Fibroblast of villous mesenchyme (primary cell): Measurements from ENCODE around the gene GALNT10. TPM values are rescaled to one million over a fixed set of nuclear protein-coding genes. Genes with fewer than 3 reads are reported as not detected.
A peak's percentile ranks its signal among the peaks of the same experiment; 100 is the strongest.

Source experiments
- DNase-seq: peaks from one replicate; pipeline ENCODE4 v3.0.0-alpha.2; 2010; ENCODE audit warnings: low read depth
- H3K4me3 ChIP-seq: 2 replicates; pipeline ENCODE4 v1.5.1; 2011; ENCODE audit warnings: low read depth, mild to moderate bottlenecking, low read length
- total RNA-seq: library from RNA; depleted of rRNA; stranded (reverse); fragments of >200 nt; gene quantifications from 2 replicates; pipeline ENCODE4 v1.2.3, GENCODE V29; 2012
- TF ChIP-seq, protein P1 (sequence below): IDR thresholded peaks from 2 replicates; pipeline ENCODE4 v1.5.1; 2012; ENCODE audit warnings: low read depth, mild to moderate bottlenecking, low read length; ENCODE audit not compliant: insufficient read depth

GALNT10 gene
- total RNA-seq, 1 donor: 40.6 TPM

DNA sequence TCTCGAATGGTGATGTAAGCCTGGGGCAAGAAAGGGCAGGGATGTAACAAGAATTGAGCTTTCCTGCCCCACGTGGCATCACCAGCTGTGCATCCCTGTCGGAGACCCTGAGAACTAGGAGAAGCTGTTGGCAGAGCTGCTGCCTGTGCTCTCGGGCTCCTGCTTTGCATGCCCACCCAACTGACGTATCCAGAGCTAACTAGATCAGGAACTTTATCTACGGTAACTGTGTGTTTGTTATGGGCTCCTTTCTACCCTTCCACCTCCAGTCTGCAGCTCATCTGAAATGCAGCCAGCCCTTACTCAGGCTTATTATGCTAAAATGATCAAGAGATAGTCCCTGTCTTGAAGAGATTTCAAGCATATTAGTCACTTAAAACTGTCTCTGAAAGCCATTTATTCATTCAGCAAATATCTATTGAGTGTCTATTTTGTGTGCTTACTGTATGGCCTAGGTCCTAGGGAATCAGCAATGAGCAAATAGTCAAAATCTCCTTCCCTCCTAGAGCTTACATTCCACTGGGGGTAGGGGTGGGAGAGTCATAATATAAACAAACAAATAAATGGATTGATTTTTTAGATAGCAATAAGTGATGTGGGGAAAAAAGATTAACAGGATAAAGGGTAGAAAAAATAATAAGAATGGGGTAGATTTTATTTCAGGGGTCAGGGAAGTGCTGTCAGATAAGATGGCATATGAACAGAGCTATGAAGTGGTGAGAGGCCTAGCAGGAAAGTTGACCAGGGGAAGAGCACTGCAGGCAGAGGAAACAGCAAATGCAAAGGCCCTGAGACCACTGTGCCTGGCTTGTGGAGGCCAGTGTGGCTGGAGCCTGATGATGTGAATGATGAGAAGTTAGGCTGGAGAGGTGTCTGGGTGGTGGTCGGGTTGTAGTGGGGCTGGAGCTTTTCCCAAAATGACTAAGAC, 118.2 kb downstream of the GALNT10 start:
- peak; percentile 42 for DNase-seq
- no peak overlapping the region for H3K4me3 ChIP-seq
- TF ChIP-seq, protein P1, sequence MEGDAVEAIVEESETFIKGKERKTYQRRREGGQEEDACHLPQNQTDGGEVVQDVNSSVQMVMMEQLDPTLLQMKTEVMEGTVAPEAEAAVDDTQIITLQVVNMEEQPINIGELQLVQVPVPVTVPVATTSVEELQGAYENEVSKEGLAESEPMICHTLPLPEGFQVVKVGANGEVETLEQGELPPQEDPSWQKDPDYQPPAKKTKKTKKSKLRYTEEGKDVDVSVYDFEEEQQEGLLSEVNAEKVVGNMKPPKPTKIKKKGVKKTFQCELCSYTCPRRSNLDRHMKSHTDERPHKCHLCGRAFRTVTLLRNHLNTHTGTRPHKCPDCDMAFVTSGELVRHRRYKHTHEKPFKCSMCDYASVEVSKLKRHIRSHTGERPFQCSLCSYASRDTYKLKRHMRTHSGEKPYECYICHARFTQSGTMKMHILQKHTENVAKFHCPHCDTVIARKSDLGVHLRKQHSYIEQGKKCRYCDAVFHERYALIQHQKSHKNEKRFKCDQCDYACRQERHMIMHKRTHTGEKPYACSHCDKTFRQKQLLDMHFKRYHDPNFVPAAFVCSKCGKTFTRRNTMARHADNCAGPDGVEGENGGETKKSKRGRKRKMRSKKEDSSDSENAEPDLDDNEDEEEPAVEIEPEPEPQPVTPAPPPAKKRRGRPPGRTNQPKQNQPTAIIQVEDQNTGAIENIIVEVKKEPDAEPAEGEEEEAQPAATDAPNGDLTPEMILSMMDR: no peak

- H3K4me3 ChIP-seq: no peak overlapping the region
- TF ChIP-seq, protein P1: no peak
- DNase-seq: no peak
These were observed 118.8 kb downstream of the GALNT10 start for GRCh38 chr5:154309371-154309745.

DNA sequence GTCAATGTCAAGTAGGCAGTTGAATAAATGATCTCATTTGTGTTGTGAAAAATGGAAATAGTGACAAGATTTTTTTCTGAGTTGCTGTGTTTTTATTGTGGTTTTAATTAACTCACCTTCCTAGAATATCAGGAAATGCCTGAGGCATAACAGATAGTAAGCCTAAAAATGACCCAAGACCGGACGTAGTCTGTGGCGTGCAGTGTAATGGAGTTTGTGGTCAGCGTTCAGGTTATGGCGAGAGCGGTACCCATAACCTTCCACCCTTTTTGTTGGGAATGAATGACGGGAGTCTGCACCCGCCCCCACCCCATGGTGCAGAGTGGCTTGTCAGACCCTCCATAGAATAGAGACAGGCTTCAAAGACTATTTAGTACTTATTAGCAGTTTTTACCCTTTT, 119.3 kb downstream of the GALNT10 start:
- H3K4me3 ChIP-seq: no peak overlapping the region
- no peak for DNase-seq
- TF ChIP-seq, protein P1: no peak

- peak; percentile 31 for DNase-seq
- no peak overlapping the region for H3K4me3 ChIP-seq
- TF ChIP-seq, protein P1: no peak
These were observed 120.8 kb downstream of the GALNT10 start for GRCh38 chr5:154311362-154311761.

DNA sequence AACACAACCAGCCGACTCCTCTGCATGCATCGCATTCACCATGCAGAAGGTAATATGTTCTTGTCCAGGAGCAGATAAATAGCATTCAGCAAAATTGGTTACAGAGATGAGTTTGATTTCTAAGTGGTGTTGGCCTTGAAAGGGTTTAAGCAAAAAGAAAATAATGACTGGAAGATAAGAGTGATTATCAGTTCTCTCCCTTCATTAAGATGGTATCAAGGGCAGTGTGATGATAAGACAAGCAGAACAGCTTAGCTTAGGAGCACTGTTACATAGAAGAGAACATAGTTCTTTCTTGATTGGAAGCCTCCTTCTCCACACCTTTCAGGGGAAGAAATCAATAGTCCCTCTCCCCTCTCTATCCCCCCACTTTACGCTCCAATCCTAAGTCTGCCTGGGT, 121.5 kb downstream of the GALNT10 start:
- TF ChIP-seq, protein P1: no peak
- no peak overlapping the region for H3K4me3 ChIP-seq

DNA sequence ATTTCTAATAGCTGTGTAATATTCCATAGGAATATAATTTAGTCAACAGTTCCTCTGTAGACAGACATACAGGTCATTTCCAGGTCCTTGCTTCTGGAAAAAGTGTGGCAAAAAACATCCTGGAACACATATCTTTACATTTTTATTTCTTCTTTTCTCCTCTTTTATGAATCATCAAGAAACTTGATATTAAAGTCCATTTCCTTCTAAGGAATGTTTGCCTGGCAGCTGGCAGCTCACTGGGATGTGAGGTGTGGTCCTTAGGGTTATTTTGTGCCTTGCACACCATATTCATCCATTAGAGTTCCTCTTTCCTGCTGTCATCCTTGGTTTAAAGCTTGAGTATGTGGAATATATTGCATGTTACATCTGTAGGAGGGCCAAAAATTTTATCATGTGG, 122.0 kb downstream of the GALNT10 start:
- no peak overlapping the region for H3K4me3 ChIP-seq
- TF ChIP-seq, protein P1: no peak
- DNase-seq: no peak

More for the DNA sequence above, 121.5 kb downstream of the GALNT10 start:
- DNase-seq: no peak
